Measurements from ENCODE around the gene PTAR1. TPM values are rescaled to one million over a fixed set of nuclear protein-coding genes. Genes with fewer than 3 reads are reported as not detected.
"Not testable (repeated sequence)": the region's sequence is repeated elsewhere in the genome, so short reads cannot be mapped to it uniquely, and the experiment has no call there.

PTAR1 gene
- polyA plus RNA-seq (2013, experiment 1 of 2; ENCODE audit: insufficient read length) = 18.4 TPM
- polyA plus RNA-seq (2013, experiment 2 of 2; ENCODE audit: insufficient read length) = 16.6 TPM

- peak; percentile 93 for DNase-seq
These were observed at the start of gene PTAR1 for GRCh38 chr9:69759421-69760277. TSS of gene PTAR1 (minus strand) at chr9:69760011. CDS start at chr9:69759938, 73 bp downstream.

GRCh38 chr9:69809304-69809863 lies 49.6 kb upstream of the PTAR1 start:
- peak; percentile 20 for DNase-seq

- no peak for DNase-seq
These were observed 46.8 kb upstream of the PTAR1 start for GRCh38 chr9:69806627-69807026.

GRCh38 chr9:69805962-69806515 lies 46.2 kb upstream of the PTAR1 start:
- DNase-seq = no peak

- no peak for DNase-seq
These were observed 42.2 kb upstream of the PTAR1 start for GRCh38 chr9:69801989-69802388.

GRCh38 chr9:69800027-69800426 lies 40.2 kb upstream of the PTAR1 start:
- not testable (repeated sequence) for DNase-seq

GRCh38 chr9:69799521-69799920 lies 39.7 kb upstream of the PTAR1 start:
- not testable (repeated sequence) for DNase-seq

- DNase-seq = peak; percentile 9
These were observed 38.9 kb upstream of the PTAR1 start for GRCh38 chr9:69798744-69799143.

- no peak for DNase-seq
These were observed 37.9 kb upstream of the PTAR1 start for GRCh38 chr9:69797675-69798074.

- no peak for DNase-seq
These were observed 34.5 kb upstream of the PTAR1 start for GRCh38 chr9:69794356-69794755.

- peak; percentile 45 for DNase-seq
These were observed 25.9 kb upstream of the PTAR1 start for GRCh38 chr9:69785757-69786156.

GRCh38 chr9:69773258-69773657 lies 13.4 kb upstream of the PTAR1 start:
- no peak for DNase-seq

- peak; percentile 70 for DNase-seq
These were observed 12.1 kb upstream of the PTAR1 start for GRCh38 chr9:69771775-69772418.

GRCh38 chr9:69768716-69769115 lies 8.9 kb upstream of the PTAR1 start:
- DNase-seq = no peak

- no peak for DNase-seq
These were observed 8.3 kb upstream of the PTAR1 start for GRCh38 chr9:69768101-69768500.

- not testable (repeated sequence) for DNase-seq
These were observed 4.1 kb upstream of the PTAR1 start for GRCh38 chr9:69763862-69764261.

GRCh38 chr9:69762527-69762926 lies 2.7 kb upstream of the PTAR1 start:
- peak; percentile 26 for DNase-seq

GRCh38 chr9:69760278-69760610 lies 433 bp upstream of the PTAR1 start:
- DNase-seq = no peak

- DNase-seq = peak; percentile 5
These were observed 790 bp downstream of the PTAR1 start for GRCh38 chr9:69759021-69759420.

- DNase-seq = peak; percentile 67
These were observed 1.7 kb downstream of the PTAR1 start for GRCh38 chr9:69757996-69758675.

- no peak for DNase-seq
These were observed 4.6 kb downstream of the PTAR1 start for GRCh38 chr9:69755205-69755604.

GRCh38 chr9:69753830-69754229 lies 6.0 kb downstream of the PTAR1 start:
- DNase-seq = no peak

- DNase-seq = no peak
These were observed 9.7 kb downstream of the PTAR1 start for GRCh38 chr9:69750085-69750484.

All from fibroblast of skin of abdomen (primary cell).